K562 (cell line): ENCODE measurements around the gene ZFY. TPM values are rescaled to one million over a fixed set of nuclear protein-coding genes. Genes with fewer than 3 reads are reported as not detected.

ENCODE experiments used
- ATAC-seq: fragments of 200-7000 bp; cut with Tn5 transposase; 3 replicates; pipeline ENCODE4 v1.9.1; 2020; ENCODE audit warnings: moderate library complexity
- BruUV-seq: library from RNA; stranded (reverse); fragments of 400-500 nt; replicated peaks from 2 replicates; lab custom pipeline; 2021; lab: Mats Ljungman, UMichigan
- CTCF ChIA-PET: fragments of 300-600 bp; formaldehyde crosslinking; extraction: SDS; loops from one replicate; lab custom pipeline; 2021; ENCODE audit warnings: low intra/inter-chr PET ratio; lab: Yijun Ruan, JAX
- POLR2A ChIA-PET: fragments of 300-600, 350-650 bp; sonication (Branson Sonifier 250); formaldehyde crosslinking; extraction: SDS; loops from one replicate; lab custom pipeline; 2021; ENCODE audit warnings: antibody characterized with exemption, inconsistent platforms; lab: Yijun Ruan, JAX
- DNase-seq, 4 experiments: peaks; one replicate each; pipeline versions ENCODE4 v3.0.0 to v3.0.0-alpha.2; 2011 to 2018; ENCODE audit warnings: low spot score in 3 of 4, mixed read lengths in 3 of 4; ENCODE audit errors: extremely low read depth in 1 of 4
- FAIRE-seq: peaks from 2 replicates; lab custom pipeline; 2011; peaks lifted over from hg19 to GRCh38; lab: Jason Lieb, UNC
- H2AFZ ChIP-seq: 2 replicates; pipeline ENCODE4 v1.6.0; 2011; ENCODE audit warnings: low read depth, low read length, control low read depth, inconsistent platforms
- H3K27ac ChIP-seq: fragments of 200-600 bp; 3 replicates; pipeline ENCODE4 v1.8.0; 2011; ENCODE audit warnings: low read depth, mild to moderate bottlenecking, control low read depth, inconsistent platforms, low read length, moderate library complexity, mixed read lengths; ENCODE audit errors: extremely low read depth
- H3K27me3 ChIP-seq, 2 experiments: fragments of 300-600 bp in 1 of 2; 2 replicates in 1 of 2; 3 replicates in 1 of 2; pipeline versions ENCODE4 v1.6.0 to v1.8.0; 2011; ENCODE audit warnings: inconsistent platforms in 2 of 2, low read length in 2 of 2, mild to moderate bottlenecking in 1 of 2, mixed read lengths in 1 of 2, moderate library complexity in 1 of 2; ENCODE audit not compliant: control insufficient read depth in 2 of 2, insufficient read depth in 2 of 2
- H3K36me3 ChIP-seq: fragments of 300-600 bp; 3 replicates; pipeline ENCODE4 v1.8.0; 2011; ENCODE audit warnings: mild to moderate bottlenecking, low read length, inconsistent platforms; ENCODE audit not compliant: control insufficient read depth, insufficient read depth
- H3K4me1 ChIP-seq, 2 experiments: fragments of 200-600 bp in 1 of 2; replicated peaks in 1 of 2; 2 replicates in 1 of 2; 3 replicates in 1 of 2; pipeline versions ENCODE4 v1.5.1 to v1.8.0; 2011; ENCODE audit warnings: inconsistent platforms in 2 of 2, low read length in 2 of 2, mild to moderate bottlenecking in 1 of 2, mixed read lengths in 1 of 2, moderate library complexity in 1 of 2; ENCODE audit not compliant: control insufficient read depth in 2 of 2, insufficient read depth in 2 of 2
- H3K4me2 ChIP-seq: 2 replicates; pipeline ENCODE4 v1.6.1; 2011; ENCODE audit warnings: low read length, control low read depth, inconsistent platforms, mixed read lengths; ENCODE audit not compliant: insufficient read depth
- H3K4me3 ChIP-seq: fragments of 200-600 bp; sonication (generic), shearing (Covaris generic); 2 replicates; pipeline ENCODE4 v1.5.1; 2016; ENCODE audit warnings: control low read depth, inconsistent platforms
- H3K79me2 ChIP-seq: fragments of 200-600 bp; 3 replicates; pipeline ENCODE4 v1.8.0; 2011; ENCODE audit warnings: low read length, inconsistent platforms; ENCODE audit not compliant: control insufficient read depth, insufficient read depth
- H3K9ac ChIP-seq, 2 experiments: 2 replicates each; pipeline versions ENCODE4 v1.6.0 to v1.6.1; 2011; ENCODE audit warnings: low read depth in 2 of 2, low read length in 2 of 2, control low read depth in 1 of 2, inconsistent platforms in 1 of 2, mild to moderate bottlenecking in 1 of 2, mixed read lengths in 1 of 2; ENCODE audit not compliant: insufficient read depth in 1 of 2
- H3K9me1 ChIP-seq: one replicate; pipeline ENCODE4 v1.6.0; 2011; ENCODE audit warnings: inconsistent platforms, mild to moderate bottlenecking, low read length, moderate library complexity; ENCODE audit not compliant: control insufficient read depth, insufficient read depth
- H3K9me3 ChIP-seq: replicated peaks from 2 replicates; pipeline ENCODE4 v1.5.1; 2011; ENCODE audit warnings: low read depth, low read length, inconsistent platforms; ENCODE audit not compliant: control insufficient read depth, insufficient read depth
- H4K20me1 ChIP-seq: replicated peaks from 2 replicates; pipeline ENCODE4 v1.6.1; 2011; ENCODE audit warnings: low read length, inconsistent platforms, mixed read lengths; ENCODE audit not compliant: control insufficient read depth, insufficient read depth
- CHD2 ChIP-seq: IDR thresholded peaks from 2 replicates; pipeline ENCODE4 v1.6.1; 2011; ENCODE audit warnings: low read depth, low read length
- CHD4 ChIP-seq: fragments of 200-600 bp; sonication (generic); IDR thresholded peaks from 3 replicates; pipeline ENCODE4 v1.6.1; 2012; ENCODE audit warnings: low read depth, mild to moderate bottlenecking, mixed read lengths, low read length, inconsistent platforms; ENCODE audit not compliant: insufficient read depth, insufficient replicate concordance, poor library complexity, severe bottlenecking
- ESRRB ChIP-seq: fragments of 250-450 bp; sonication (Bioruptor Pico); IDR thresholded peaks from 2 replicates; pipeline ENCODE4 v1.5.0; 2020; ENCODE audit warnings: mild to moderate bottlenecking, moderate library complexity, borderline replicate concordance
- GABPA ChIP-seq: fragments of 200-800 bp; sonication (Bioruptor generic); conservative IDR thresholded peaks from 2 replicates; pipeline ENCODE4 v1.6.1; 2016; ENCODE audit warnings: low read depth, missing genetic modification characterization, missing compliant biosample characterization
- MCM5 ChIP-seq: fragments of 450-650 bp; IDR thresholded peaks from 2 replicates; pipeline ENCODE4 v1.6.1; 2016; ENCODE audit warnings: low read depth
- NFIX ChIP-seq: fragments of 250-450 bp; sonication (Bioruptor Pico); IDR thresholded peaks from 2 replicates; pipeline ENCODE4 v1.4.0; 2020; ENCODE audit warnings: low read depth, mild to moderate bottlenecking, moderate library complexity
- PPARD ChIP-seq: fragments of 250-450 bp; sonication (Bioruptor Pico); IDR thresholded peaks from 2 replicates; pipeline ENCODE4 v1.8.0; 2022; ENCODE audit warnings: inconsistent platforms, mild to moderate bottlenecking, moderate library complexity
- RB1 ChIP-seq: fragments of 450-650 bp; IDR thresholded peaks from 2 replicates; pipeline ENCODE4 v1.6.1; 2017; ENCODE audit warnings: low read depth, mild to moderate bottlenecking
- ZFX ChIP-seq: sonication (generic); formaldehyde crosslinking; IDR thresholded peaks from 2 replicates; pipeline ENCODE4 v1.8.0; 2022; ENCODE audit warnings: mild to moderate bottlenecking, missing genetic modification reagents, moderate library complexity
- ZNF232 ChIP-seq: sonication (generic); formaldehyde crosslinking; IDR thresholded peaks from 2 replicates; pipeline ENCODE4 v1.8.0; 2022; ENCODE audit warnings: mild to moderate bottlenecking, missing genetic modification reagents
- ZNF785 ChIP-seq: fragments of 250-450 bp; sonication (Bioruptor Pico); IDR thresholded peaks from 2 replicates; pipeline ENCODE4 v1.4.0; 2020; ENCODE audit warnings: mild to moderate bottlenecking
- WGBS: fragments of 100-300 bp; shearing (Covaris generic); methylation state at CpG from one replicate; pipeline ENCODE4 v1.1.6; 2016; ENCODE audit warnings: low coverage, mixed read lengths; ENCODE audit not compliant: insufficient coverage; ENCODE audit errors: missing lambda C conversion rate; 5-methylcytosine and 5-hydroxymethylcytosine counted together
- in situ Hi-C: fragments of 300-500 bp; cut with MboI; formaldehyde crosslinking; loops from 4 replicates; pipeline ENCODE4 v1.15.0; 2018; ENCODE audit warnings: inconsistent platforms, mixed read lengths
- intact Hi-C: fragments of 100-400 bp; cut with micrococcal nuclease; formaldehyde crosslinking; loops from 2 replicates; pipeline ENCODE4 v1.14.2; 2022
- polyA plus RNA-seq, 8 experiments: library from polyadenylated mRNA; depleted of rRNA in 4 of 8; stranded (reverse) in 5 of 8; unstranded in 3 of 8; fragments of >200 nt; fragmentation: Nextera tagmentation in 2 of 8; fragmentation: Illumina TruSeq in 1 of 8; extraction: Ambion mirVana in 2 of 8; extraction: Trizol in 1 of 8; gene quantifications; 2 replicates each; pipeline versions ENCODE4 v1.2.1 to v1.2.3, GENCODE V29; 2011 to 2014; ENCODE audit warnings: inconsistent platforms in 1 of 8, missing spikeins in 1 of 8
- total RNA-seq, 7 experiments: library from RNA; depleted of rRNA in 6 of 7; stranded (reverse); fragments of >200 nt in 6 of 7; fragmentation: Illumina TruSeq in 2 of 7; extraction: Trizol in 2 of 7; gene quantifications; 2 replicates each; pipeline versions ENCODE4 v1.2.1 to v1.2.3, GENCODE V29; 2011 to 2021; ENCODE audit warnings: low replicate concordance in 1 of 7
- TF ChIP-seq, protein P1 (sequence below): fragments of 450-650 bp; IDR thresholded peaks from 2 replicates; pipeline ENCODE4 v1.6.1; 2016; ENCODE audit warnings: mild to moderate bottlenecking
- TF ChIP-seq, protein P2 (sequence below): fragments of 250-450 bp; sonication (Bioruptor Pico); IDR thresholded peaks from 2 replicates; pipeline ENCODE4 v1.4.0; 2020; ENCODE audit warnings: mild to moderate bottlenecking
- TF ChIP-seq, protein P3 (sequence below): IDR thresholded peaks from 2 replicates; pipeline ENCODE4 v1.6.1; 2011; ENCODE audit not compliant: insufficient read length; ENCODE audit errors: extremely low read depth

The ZFY gene
- total and polyA plus RNA-seq, 9 of the 15 experiments (the other 6 are each of a cell fraction or from before 2014, with no cell fraction given), result not detected

DNA sequence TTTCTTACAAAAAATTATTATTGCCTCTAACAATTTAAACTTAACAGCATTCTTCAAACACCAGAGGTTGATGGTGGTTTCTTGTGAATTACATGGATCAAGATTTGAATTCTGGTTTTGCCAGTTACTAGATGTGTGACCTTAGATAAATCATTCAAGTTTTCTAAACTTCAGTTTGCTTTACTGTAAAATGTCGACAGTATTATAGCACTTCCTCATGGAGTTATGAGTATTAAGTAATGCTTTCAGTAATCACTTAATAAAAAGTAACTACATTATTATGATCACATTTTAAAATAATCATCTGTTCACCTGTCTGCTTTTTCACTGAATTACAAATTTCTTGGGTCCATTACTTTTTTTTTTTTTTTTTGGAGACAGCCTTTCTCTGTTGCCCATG is 37.5 kb downstream of the ZFY start:
- Histone ChIP-seq H3K9me3 (no peaks in the 10 kb centered on the region), H3K79me2 (no peaks in the 10 kb centered on the region), H3K4me3 (no peak overlapping the region), H3K4me1 (no peaks in the 10 kb centered on the region), H3K36me3 (no peaks in the 10 kb centered on the region), H3K27me3 (no peaks in the 10 kb centered on the region)
- TF ChIP-seq, protein P1, sequence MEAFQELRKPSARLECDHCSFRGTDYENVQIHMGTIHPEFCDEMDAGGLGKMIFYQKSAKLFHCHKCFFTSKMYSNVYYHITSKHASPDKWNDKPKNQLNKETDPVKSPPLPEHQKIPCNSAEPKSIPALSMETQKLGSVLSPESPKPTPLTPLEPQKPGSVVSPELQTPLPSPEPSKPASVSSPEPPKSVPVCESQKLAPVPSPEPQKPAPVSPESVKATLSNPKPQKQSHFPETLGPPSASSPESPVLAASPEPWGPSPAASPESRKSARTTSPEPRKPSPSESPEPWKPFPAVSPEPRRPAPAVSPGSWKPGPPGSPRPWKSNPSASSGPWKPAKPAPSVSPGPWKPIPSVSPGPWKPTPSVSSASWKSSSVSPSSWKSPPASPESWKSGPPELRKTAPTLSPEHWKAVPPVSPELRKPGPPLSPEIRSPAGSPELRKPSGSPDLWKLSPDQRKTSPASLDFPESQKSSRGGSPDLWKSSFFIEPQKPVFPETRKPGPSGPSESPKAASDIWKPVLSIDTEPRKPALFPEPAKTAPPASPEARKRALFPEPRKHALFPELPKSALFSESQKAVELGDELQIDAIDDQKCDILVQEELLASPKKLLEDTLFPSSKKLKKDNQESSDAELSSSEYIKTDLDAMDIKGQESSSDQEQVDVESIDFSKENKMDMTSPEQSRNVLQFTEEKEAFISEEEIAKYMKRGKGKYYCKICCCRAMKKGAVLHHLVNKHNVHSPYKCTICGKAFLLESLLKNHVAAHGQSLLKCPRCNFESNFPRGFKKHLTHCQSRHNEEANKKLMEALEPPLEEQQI, result no peak
- TF ChIP-seq CHD2, result no peak
- TF ChIP-seq GABPA, result no peak
- TF ChIP-seq, protein P2, sequence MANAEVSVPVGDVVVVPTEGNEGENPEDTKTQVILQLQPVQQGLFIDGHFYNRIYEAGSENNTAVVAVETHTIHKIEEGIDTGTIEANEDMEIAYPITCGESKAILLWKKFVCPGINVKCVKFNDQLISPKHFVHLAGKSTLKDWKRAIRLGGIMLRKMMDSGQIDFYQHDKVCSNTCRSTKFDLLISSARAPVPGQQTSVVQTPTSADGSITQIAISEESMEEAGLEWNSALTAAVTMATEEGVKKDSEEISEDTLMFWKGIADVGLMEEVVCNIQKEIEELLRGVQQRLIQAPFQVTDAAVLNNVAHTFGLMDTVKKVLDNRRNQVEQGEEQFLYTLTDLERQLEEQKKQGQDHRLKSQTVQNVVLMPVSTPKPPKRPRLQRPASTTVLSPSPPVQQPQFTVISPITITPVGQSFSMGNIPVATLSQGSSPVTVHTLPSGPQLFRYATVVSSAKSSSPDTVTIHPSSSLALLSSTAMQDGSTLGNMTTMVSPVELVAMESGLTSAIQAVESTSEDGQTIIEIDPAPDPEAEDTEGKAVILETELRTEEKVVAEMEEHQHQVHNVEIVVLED (CRISPR knock-in tag), result no peak
- TF ChIP-seq PPARD, result no peak
- no peak for TF ChIP-seq ZNF785 (CRISPR knock-in tag)
- TF ChIP-seq CHD4, result no peak
- no peak for TF ChIP-seq NFIX (CRISPR knock-in tag)
- TF ChIP-seq ESRRB (CRISPR knock-in tag), result no peak
- no peak for TF ChIP-seq ZFX (CRISPR knock-in tag)
- TF ChIP-seq MCM5, result no peak
- no peak for TF ChIP-seq RB1
- TF ChIP-seq ZNF232, result no peak
- TF ChIP-seq, protein P3, sequence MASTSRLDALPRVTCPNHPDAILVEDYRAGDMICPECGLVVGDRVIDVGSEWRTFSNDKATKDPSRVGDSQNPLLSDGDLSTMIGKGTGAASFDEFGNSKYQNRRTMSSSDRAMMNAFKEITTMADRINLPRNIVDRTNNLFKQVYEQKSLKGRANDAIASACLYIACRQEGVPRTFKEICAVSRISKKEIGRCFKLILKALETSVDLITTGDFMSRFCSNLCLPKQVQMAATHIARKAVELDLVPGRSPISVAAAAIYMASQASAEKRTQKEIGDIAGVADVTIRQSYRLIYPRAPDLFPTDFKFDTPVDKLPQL, result no peak
- TF ChIP-seq, all 486 proteins: peak for 0
- H3K4me2 ChIP-seq, result no peak overlapping the region
- no peak for ATAC-seq
- in situ Hi-C loops, result no loop called here
- WGBS, result no CpG with 5 or more reads among the region's 1 CpG
- H2AFZ ChIP-seq, result no peak overlapping the region
- H3K27ac ChIP-seq, result no peak overlapping the region
- intact Hi-C loops, result no loop called here
- H4K20me1 ChIP-seq, result no peaks in the 10 kb centered on the region
- CTCF ChIA-PET, result no interaction called here
- DNase-seq, result no peak
- POLR2A ChIA-PET, result no interaction called here
- no peak overlapping the region for H3K9ac ChIP-seq
- BruUV-seq, result no TSS peak
- no peaks in the 10 kb centered on the region for H3K9me1 ChIP-seq
- FAIRE-seq, result no peak
